Pancreas (tissue), 10 donors: ENCODE data around the gene CTNNA2. TPM values are rescaled to one million over a fixed set of nuclear protein-coding genes. Genes with fewer than 3 reads are reported as not detected.

Experiments
- ATAC-seq, 4 donors: fragments of 200-7000 bp; cut with Tn5 transposase; one replicate each; pipeline versions ENCODE4 v1.8.0 to v1.9.1; 2020; ENCODE audit warnings: mild to moderate bottlenecking in 4 of 4, moderate library complexity in 4 of 4
- DNase-seq, 6 donors: peaks; one replicate each; pipeline ENCODE4 v3.0.0-alpha.2; 2020
- FAIRE-seq: peaks from 2 replicates; lab custom pipeline; 2012; peaks lifted over from hg19 to GRCh38; lab: Jason Lieb, UNC
- H3K27ac ChIP-seq, 4 donors: fragments of 200-600 bp; sonication (generic); 1 replicate in 3 of 4; 2 replicates in 1 of 4; pipeline versions ENCODE4 v1.5.0 to v1.8.0; 2020
- H3K27me3 ChIP-seq, 4 donors: fragments of 200-600 bp; one replicate each; pipeline ENCODE4 v1.8.0; 2021
- H3K36me3 ChIP-seq, 3 donors: fragments of 200-600 bp; sonication (generic) in 1 of 3; one replicate each; pipeline versions ENCODE4 v1.5.0 to v1.8.0; 2020 to 2021
- H3K4me1 ChIP-seq, 3 donors: fragments of 200-600 bp; one replicate each; pipeline ENCODE4 v1.8.0; 2021
- H3K4me3 ChIP-seq, 4 donors: fragments of 200-600 bp; sonication (generic) in 2 of 4; one replicate each; pipeline versions ENCODE4 v1.5.0 to v1.8.0; 2020 to 2021
- H3K9me3 ChIP-seq, 4 donors: fragments of 200-600 bp; one replicate each; pipeline ENCODE4 v1.8.0; 2021
- CTCF ChIP-seq, 4 donors: fragments of 200-600 bp; sonication (generic) in 3 of 4; IDR thresholded peaks; one replicate each; pipeline versions ENCODE4 v1.5.0 to v1.8.0; 2021; ENCODE audit warnings: antibody characterized with exemption in 4 of 4
- WGBS, 2 donors: extraction: QIAGEN DNeasy Blood & Tissue Kit; methylation state at CpG; one replicate each; pipeline ENCODE4 v1.1.7; 2013; 5-methylcytosine and 5-hydroxymethylcytosine counted together
- intact Hi-C, 3 donors: fragments of 100-400 bp; cut with DNase I; formaldehyde crosslinking; loops; one replicate each; pipeline versions ENCODE4 v1.11.1 to v1.14.2; 2022
- polyA plus RNA-seq, 2 donors: library from polyadenylated mRNA; stranded (reverse); fragments of 200-250 nt; gene quantifications; one replicate each; pipeline ENCODE4 v1.2.3, GENCODE V29; 2013
- total RNA-seq, 6 donors: library from RNA; stranded (reverse); fragmentation: NEBNext Ultra II Directional in 4 of 6; extraction: Animal tissue kit (Norgen Biotek cat#: 25700) in 4 of 6; gene quantifications; one replicate each; pipeline versions ENCODE4 v1.2.1 to v1.2.4, GENCODE V29; 2021 to 2023
- donor health status: healthy with polysubstance abuse.
- donor health status: DM: no; HTN: no; CAD: no; lungs with moderate emphysema.
- donor health status: DM: no; HTN: no; CAD: no.
- donor health status: control.
- donor health status: control.
- donor health status: Bipolar disorder and iron deficiency.
- donor health status: DM: yes; HTN: yes; CAD: no.
- donor health status: DM: no; HTN: no; CAD: no.
- donor health status: DM: no; HTN: no; CAD: no.
- donor health status: DM: yes; HTN: yes; CAD: no.

CTNNA2 gene
- total and polyA plus RNA-seq, 8 donors: 0.25 to 12.1 (median 2.1) TPM

GRCh38 chr2:80326861-80327260 lies 814.0 kb downstream of the CTNNA2 start:
- 43 to 48% methylated on average over 1 of the region's 1 CpG for WGBS, 2 donors
- intact Hi-C loops: no loop called here
- FAIRE-seq (no peak), DNase-seq (no peak), ATAC-seq (no peak)
- Histone ChIP-seq H3K9me3 (no peaks in the 10 kb centered on the region), H3K27me3 (no peaks in the 10 kb centered on the region), H3K27ac (no peak overlapping the region), H3K4me1 (no peaks in the 10 kb centered on the region), H3K4me3 (no peak overlapping the region), H3K36me3 (no peaks in the 10 kb centered on the region)
- TF ChIP-seq CTCF (IDR thresholded peaks at IDR 0.05): no peak

- no peaks in the 10 kb centered on the region for H3K27me3 ChIP-seq
- DNase-seq: no peak
- no peaks in the 10 kb centered on the region for H3K36me3 ChIP-seq
- H3K27ac ChIP-seq: no peak overlapping the region
- WGBS, 2 donors: 48 to 59% methylated on average over 1 of the region's 1 CpG
- no peak for FAIRE-seq
- ATAC-seq: no peak
- intact Hi-C loops: no loop called here
- no peak for TF ChIP-seq CTCF (IDR thresholded peaks at IDR 0.05)
- H3K9me3 ChIP-seq: no peaks in the 10 kb centered on the region
- no peaks in the 10 kb centered on the region for H3K4me1 ChIP-seq
- H3K4me3 ChIP-seq: no peak overlapping the region
These were observed 815.3 kb downstream of the CTNNA2 start for GRCh38 chr2:80328159-80328571.

GRCh38 chr2:80329491-80329890 lies 816.6 kb downstream of the CTNNA2 start:
- H3K27ac ChIP-seq: no peak overlapping the region
- no peak for FAIRE-seq
- ATAC-seq: no peak
- DNase-seq: no peak
- intact Hi-C loops: no loop called here
- H3K9me3 ChIP-seq: no peaks in the 10 kb centered on the region
- H3K4me1 ChIP-seq: no peaks in the 10 kb centered on the region
- WGBS, 2 donors: 65 to 77% methylated on average over 5 of the region's 5 CpGs
- H3K4me3 ChIP-seq: no peak overlapping the region
- no peaks in the 10 kb centered on the region for H3K27me3 ChIP-seq
- no peak for TF ChIP-seq CTCF (IDR thresholded peaks at IDR 0.05)
- no peaks in the 10 kb centered on the region for H3K36me3 ChIP-seq

GRCh38 chr2:80330527-80331450 lies 817.9 kb downstream of the CTNNA2 start:
- no peaks in the 10 kb centered on the region for H3K9me3 ChIP-seq
- no peaks in the 10 kb centered on the region for H3K27me3 ChIP-seq
- WGBS, 2 donors: 52 to 56% methylated on average over 14 of the region's 14 CpGs
- no peak for FAIRE-seq
- intact Hi-C loops: no loop called here
- H3K4me1 ChIP-seq: no peaks in the 10 kb centered on the region
- H3K36me3 ChIP-seq: no peaks in the 10 kb centered on the region
- H3K4me3 ChIP-seq: no peak overlapping the region
- H3K27ac ChIP-seq: no peak overlapping the region
- TF ChIP-seq CTCF (IDR thresholded peaks at IDR 0.05): no peak
- no peak for DNase-seq
- ATAC-seq: no peak

GRCh38 chr2:80333886-80334285 lies 821.0 kb downstream of the CTNNA2 start:
- TF ChIP-seq CTCF (IDR thresholded peaks at IDR 0.05): no peak
- no peak overlapping the region for H3K27ac ChIP-seq
- WGBS, 2 donors: 61 to 83% methylated on average over 5 of the region's 5 CpGs
- no peaks in the 10 kb centered on the region for H3K9me3 ChIP-seq
- FAIRE-seq: no peak
- no peaks in the 10 kb centered on the region for H3K36me3 ChIP-seq
- ATAC-seq: no peak
- intact Hi-C loops: no loop called here
- no peak overlapping the region for H3K4me3 ChIP-seq
- H3K27me3 ChIP-seq: no peaks in the 10 kb centered on the region
- DNase-seq: no peak
- no peaks in the 10 kb centered on the region for H3K4me1 ChIP-seq
